Activated CD8-positive, alpha-beta memory T cell treated with anti-CD3 and anti-CD28 coated beads, Interleukin-2, amount 50 U/mL, for 24 hours (primary cell): ENCODE measurements around the gene PEX14.

Source experiments
- DNase-seq: peaks from one replicate; pipeline ENCODE4 v3.0.0-alpha.2; 2020; ENCODE audit errors: extremely low read depth

Gene PEX14

GRCh38 chr1:10519016-10519417, 44.3 kb downstream of the PEX14 start:
- no peak for DNase-seq

GRCh38 chr1:10520497-10520896, 45.7 kb downstream of the PEX14 start:
- DNase-seq = no peak

GRCh38 chr1:10520952-10521351, 46.2 kb downstream of the PEX14 start:
- DNase-seq = no peak

GRCh38 chr1:10521537-10522157, 46.9 kb downstream of the PEX14 start:
- DNase-seq = no peak

GRCh38 chr1:10522322-10522860, 47.6 kb downstream of the PEX14 start:
- DNase-seq = no peak

GRCh38 chr1:10525208-10525607, 50.5 kb downstream of the PEX14 start:
- no peak for DNase-seq

GRCh38 chr1:10528066-10529014, 53.6 kb downstream of the PEX14 start:
- DNase-seq = no peak

GRCh38 chr1:10529091-10529490, 54.3 kb downstream of the PEX14 start:
- DNase-seq = no peak

GRCh38 chr1:10529765-10530164, 55.0 kb downstream of the PEX14 start:
- DNase-seq = no peak

GRCh38 chr1:10530281-10530740, 55.6 kb downstream of the PEX14 start:
- no peak for DNase-seq

GRCh38 chr1:10530756-10531495, 56.2 kb downstream of the PEX14 start:
- DNase-seq = no peak

GRCh38 chr1:10532362-10532761, 57.6 kb downstream of the PEX14 start:
- no peak for DNase-seq

GRCh38 chr1:10534519-10534918, 59.8 kb downstream of the PEX14 start:
- no peak for DNase-seq

- no peak for DNase-seq
These were observed 61.5 kb downstream of the PEX14 start for GRCh38 chr1:10536133-10536770.

GRCh38 chr1:10537082-10537766, 62.5 kb downstream of the PEX14 start:
- DNase-seq = no peak

- DNase-seq = no peak
These were observed 64.1 kb downstream of the PEX14 start for GRCh38 chr1:10538646-10539355.

GRCh38 chr1:10539411-10540043, 64.8 kb downstream of the PEX14 start:
- DNase-seq = no peak

GRCh38 chr1:10540277-10541005, 65.7 kb downstream of the PEX14 start:
- no peak for DNase-seq

GRCh38 chr1:10541286-10541685, 66.5 kb downstream of the PEX14 start:
- no peak for DNase-seq
